ENCODE data around the gene SNCB.

Gene SNCB

DNA sequence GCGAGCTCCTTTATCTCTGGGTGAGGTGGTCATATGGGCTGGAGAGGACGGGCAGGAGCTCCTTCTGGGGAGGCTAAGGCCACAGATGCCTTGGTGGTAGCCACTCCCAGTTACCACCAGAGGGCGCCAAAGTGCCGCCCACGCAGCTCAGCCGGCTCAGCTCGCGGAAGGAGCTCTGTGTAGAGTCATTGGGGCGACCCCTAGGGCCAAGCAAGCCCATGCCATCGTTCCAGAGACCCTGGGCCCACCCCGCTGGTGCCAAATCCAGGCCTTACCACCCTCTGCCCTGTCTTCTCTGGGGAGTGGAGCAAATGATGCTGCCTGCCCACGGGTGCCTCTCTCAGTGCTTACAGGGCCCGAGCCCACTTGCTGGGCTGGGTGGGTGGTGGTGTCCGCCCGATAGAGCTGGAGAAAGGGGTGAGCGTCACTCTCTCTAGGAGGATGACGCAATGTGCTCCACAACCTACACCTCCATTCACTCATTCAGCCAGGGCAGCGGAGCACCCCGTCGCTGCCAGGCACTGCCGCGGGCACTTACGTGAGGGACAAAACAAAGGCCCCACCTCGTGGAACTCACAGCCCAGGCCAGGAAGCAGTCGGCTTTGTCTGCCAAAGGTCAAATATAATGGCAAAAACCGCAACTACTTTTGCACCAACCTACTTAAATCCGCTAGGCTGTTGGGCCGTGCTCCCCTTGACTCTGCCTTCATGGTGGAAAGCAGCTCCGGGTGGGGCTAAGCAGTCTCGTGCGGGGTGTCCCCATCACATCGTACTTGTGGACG lies 30.7 kb upstream of the SNCB start:
- peak; percentile 44 for DNase-seq (ENCODE audit: low read depth)

DNA sequence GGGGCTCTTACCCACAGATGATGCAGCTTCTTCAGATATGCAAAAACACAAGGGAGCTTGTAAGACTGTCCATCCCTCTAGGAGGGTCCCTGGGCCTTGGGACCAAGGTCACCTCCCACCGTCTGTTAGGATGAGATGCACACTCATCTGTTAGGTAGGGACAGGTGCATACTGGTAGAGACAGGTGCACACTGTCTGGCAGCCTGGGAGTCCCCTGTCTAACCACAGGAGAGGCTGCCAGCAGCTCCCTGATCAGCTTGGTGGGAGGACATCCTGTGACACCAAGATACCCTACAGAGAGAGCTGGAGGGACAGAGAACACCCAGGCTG lies 30.2 kb upstream of the SNCB start:
- no peak for DNase-seq (ENCODE audit: low read depth)

DNA sequence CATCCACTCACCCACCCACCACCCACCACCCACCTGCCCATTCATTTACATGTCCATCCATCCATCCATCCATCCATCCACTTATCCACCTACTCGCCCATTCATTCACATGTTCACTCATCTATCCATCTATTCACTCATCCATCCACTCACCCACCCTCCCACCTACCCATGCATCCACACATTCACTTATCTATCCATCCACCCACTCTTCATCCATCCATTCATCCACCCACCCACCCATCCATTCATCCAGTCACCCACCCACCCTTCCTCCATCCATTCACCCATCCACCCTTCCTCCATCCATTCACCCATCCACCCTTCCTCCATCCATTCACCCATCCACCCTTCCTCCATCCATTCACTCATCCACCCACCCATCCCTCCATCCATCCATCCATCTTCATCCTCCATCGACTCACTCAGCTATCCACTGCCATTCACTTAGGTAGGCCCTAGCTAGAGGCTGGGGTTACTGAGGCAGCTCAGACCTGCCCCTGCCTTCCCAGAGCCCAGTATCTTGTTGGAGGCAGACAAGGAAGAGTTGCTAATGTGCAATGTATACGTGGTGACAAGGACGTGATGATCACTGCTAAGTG lies 29.6 kb upstream of the SNCB start:
- no peak for DNase-seq (ENCODE audit: low read depth)

DNA sequence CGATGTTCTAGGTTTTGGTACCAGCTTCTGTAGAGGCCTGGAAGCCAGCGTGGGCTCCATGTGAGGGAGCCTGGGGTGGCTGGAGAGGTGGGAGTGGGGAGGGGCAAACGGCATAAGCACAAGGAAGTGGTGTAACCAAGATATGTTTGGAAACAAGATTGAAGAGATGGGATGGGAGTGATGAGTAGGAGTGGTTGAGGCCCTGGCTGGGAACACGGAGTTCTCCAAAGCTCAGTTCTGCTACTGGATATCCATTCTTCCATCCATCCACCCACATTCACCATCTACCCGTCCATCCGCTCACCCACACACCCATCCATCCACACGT lies 29.1 kb upstream of the SNCB start:
- no peak for DNase-seq (ENCODE audit: low read depth)

DNA sequence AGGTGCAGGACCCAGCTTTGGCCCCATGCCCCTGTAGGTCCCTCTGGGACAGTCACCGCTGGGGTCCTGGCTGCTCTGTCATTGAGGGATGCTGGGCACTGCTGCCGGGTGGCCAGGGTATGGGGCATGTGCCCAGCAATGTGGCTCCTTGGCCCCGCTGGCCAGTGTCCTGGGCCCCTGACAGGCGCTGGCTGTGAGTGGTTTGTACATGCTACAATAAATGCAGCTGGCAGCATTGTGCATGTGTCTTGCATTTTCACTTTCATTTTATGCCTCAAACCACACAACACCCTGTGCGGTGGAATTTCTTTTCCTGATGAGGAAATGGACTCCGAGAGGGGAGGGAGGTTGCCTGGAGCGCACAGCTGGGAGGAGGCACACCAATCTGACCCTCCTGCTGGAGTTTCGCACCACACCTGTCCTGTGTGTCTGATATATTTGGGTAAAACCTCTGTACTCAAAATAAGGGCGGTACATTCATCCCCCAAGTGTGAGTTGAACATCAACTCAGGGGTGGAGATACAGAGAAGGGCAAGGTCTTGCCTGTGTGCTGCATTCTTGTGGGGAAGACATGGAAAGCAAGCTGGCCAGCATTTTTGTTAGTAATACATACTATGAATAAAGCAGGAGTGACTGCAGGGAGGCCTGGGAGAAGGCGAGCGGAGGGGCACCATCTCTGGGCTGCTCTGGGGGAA lies 28.6 kb upstream of the SNCB start:
- no peak for DNase-seq (ENCODE audit: low read depth)

DNA sequence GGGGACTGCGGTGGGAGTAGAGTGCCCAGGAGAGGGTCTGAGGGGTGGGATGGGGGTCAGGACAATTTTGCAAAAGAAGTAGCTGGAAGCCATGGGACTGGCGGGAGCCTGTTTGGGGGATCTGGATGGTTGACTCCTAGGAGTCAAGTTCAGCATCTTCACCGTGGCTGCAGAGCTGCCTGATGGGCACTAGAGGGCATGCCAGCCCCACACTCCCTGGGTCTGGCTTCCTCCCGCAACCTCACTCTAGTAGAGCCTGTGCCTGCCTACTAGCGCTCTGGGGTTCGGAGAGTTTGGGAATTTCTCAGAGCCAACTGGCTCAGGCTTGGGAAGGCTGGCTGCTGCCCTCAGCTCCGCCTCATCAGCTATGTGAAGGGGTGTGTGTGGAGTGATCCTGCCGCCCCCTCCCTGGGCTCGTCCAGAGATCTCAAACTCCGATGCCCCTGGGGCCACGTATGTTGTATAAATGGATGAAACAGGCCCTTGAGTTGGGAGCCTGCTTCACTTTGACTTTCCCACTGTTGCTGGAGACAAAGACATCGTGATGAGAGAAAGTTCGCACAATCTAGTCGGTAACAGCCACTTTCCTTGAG lies 27.8 kb upstream of the SNCB start:
- no peak for DNase-seq (ENCODE audit: low read depth)

DNA sequence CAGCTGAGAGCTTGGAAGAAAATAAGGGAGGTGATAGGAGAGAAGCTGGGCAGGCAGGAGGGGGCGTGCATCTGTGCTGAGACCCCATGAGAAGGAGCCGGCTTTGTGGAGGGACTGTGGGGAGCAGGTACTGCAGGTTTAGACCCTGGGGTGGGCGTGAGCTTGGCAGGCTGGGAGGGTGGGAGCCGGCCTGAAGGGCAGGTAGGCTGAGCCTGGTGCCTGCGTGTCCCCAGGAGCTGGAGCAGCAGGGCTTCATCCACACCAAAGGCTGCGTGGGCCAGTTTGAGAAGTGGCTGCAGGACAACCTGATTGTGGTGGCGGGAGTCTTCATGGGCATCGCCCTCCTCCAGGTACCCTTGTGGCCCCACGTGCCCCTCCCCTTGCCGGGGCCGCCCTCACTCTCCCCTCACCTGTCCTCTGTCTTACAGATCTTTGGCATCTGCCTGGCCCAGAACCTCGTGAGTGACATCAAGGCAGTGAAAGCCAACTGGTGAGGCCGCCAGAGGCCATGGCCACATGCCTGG lies 26.2 kb upstream of the SNCB start:
- no peak for DNase-seq (ENCODE audit: low read depth)

DNA sequence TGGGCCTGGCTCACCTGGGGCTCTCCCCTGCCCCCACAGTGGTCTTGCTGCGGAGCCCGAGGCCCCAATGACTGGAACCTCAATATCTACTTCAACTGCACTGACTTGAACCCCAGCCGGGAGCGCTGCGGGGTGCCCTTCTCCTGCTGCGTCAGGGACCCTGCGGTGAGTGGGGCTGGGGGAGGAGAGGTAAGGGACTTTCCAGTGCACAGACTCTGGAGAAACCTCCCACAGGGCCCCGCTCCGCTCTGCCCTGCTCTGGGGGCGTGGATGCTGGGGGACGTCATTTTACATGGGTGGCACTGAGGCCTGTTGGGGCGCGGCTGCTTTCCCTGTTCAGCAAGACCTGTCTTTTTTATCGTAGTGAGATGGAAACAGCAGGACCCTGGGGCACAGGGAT lies 24.5 kb upstream of the SNCB start:
- DNase-seq (ENCODE audit: low read depth) = no peak

DNA sequence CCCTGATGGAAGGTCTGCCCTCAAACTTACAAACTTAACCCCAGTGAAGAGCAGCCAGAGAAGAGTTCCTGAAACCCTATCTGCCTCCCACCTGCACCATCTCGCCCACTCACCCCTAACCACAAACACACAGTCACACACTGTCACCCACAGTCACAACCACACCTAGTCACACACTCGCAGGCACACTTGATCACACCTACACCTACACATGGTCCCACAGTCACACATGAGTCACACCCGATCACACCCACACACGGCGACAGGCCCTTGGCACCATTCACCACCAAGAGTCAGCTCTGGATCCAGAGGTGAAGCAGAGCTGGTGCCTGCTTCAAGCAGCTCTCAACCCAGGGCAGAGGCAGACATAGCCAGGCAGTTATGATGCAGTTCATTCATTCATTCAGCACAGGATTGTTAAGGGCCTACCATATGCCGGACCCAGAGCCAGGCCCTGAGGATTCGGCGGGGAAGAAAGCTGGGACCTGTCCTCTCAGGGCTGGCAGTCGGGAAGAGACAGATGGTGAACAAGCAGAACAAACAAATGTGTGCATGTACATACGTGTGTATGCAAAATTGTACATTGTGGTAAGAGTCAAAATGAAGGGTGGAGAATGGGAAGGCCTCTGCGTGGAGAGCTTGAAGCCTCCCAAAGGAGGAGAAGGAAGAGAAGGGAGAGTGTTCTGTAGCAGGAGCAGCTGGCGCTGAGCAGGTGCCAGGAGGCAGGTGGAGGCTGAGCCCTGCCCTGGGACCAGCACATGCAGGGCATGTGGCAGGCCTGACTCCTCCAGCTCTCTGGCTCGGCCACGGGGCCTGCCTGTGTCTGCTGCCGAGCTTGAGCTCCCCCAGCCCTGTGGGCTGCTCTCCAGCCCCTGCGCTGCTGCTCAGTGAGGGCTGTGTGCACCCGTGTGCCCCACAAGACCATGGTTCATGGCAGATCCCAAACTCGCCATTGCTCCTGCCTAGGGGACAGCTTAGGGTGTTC lies 23.4 kb upstream of the SNCB start:
- DNase-seq (ENCODE audit: low read depth) = no peak

DNA sequence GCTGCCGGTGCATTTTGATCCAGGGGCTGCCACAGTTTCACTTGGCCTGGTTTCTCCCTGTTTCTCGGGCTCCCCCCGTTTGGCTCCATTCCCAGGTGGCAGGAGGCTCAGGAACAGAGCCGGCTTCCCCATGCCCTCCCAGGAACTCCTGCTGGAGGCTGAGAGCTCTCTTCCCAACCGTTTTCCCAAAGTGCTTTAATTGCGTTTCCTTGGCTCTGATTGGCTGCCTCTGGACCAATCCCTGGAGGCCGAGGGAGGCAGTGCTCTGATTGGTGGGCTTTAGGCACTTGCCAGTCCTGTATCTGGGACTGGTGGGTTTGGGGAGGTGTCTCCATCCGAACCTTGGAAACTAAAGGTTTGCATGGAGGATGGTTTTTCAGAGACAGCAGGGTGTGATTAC lies 21.8 kb upstream of the SNCB start:
- no peak for DNase-seq (ENCODE audit: low read depth)

DNA sequence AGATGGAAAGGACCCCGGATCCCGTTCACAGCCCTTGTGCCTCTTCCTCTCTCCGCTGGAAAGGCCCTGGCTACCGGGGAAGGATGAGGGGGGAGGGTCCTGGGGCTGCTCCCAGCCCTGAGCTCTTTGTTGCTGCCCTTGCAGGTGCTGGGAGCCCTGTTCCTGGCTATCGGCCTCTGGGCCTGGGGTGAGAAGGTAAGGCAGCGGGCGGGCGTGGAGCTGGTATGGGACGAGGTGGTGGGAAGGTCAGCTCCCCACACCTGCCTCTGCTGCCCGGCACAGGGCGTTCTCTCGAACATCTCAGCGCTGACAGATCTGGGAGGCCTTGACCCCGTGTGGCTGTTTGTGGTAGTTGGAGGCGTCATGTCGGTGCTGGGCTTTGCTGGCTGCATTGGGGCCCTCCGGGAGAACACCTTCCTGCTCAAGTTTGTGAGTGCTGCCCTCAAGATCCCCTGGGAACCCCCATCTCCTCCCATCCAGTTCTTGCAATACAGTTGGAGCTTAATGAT lies 21.2 kb upstream of the SNCB start:
- no peak for DNase-seq (ENCODE audit: low read depth)

DNA sequence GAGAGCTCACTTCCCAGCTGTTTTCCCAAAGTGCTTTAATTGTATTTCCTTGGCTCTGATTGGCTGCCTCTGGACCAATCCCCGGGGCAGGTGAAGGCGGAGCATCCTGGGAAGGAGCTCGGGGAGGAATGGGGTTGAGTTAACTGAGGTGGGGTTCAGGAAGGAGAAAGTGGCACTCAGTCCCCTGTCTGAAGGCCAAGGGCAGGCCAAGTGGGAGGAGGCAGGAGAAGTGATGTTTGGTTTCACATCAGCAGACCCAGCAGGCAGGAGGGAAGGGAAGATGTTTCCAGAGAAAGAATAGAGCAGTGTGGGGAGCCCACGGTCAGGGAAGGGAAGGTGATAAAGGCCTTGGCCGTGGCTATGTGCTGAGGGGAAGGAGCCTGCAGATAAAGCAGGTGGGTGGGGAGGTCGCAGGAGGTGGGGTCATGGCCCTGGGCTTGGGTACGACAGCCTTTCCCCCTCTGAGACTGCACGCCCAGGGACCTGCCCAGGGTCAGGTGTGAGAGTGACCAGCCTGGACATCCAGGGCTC lies 20.1 kb upstream of the SNCB start:
- no peak for DNase-seq (ENCODE audit: low read depth)

DNA sequence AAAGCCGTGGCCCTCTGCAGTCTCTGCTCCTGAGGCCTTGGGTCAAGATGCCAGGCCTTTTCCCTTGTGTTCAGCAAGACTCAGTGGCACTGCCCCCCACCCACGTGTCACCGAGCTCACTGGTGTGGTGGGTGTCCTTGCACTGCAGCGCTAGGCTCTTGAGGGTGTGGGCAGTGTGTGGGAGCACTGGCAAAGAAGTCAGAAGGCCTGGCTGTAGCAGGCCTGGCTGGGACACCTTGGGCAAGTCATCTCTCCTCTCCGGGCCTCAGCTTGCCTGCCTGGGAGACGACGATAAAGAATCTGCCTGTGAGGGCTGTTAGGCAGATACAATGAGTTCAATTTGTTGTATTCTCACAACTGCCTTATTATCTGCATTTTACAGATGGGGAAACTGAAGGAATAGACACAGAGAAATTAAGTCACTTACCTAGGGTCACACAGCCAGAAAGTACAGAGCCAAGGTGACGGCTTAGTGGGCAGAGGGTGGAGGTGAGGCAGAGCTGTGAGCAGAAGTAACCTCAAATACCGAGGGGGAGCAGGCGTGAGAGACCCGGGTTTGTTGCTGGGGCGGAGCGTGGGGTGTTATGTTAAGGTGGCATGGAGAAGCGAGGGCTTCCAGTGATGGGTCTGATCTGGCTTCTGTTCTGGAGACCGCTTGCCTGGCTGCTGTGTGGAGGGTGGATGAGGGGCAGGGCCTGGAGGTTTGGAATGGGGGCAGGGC lies 18.3 kb upstream of the SNCB start:
- DNase-seq (ENCODE audit: low read depth) = no peak

DNA sequence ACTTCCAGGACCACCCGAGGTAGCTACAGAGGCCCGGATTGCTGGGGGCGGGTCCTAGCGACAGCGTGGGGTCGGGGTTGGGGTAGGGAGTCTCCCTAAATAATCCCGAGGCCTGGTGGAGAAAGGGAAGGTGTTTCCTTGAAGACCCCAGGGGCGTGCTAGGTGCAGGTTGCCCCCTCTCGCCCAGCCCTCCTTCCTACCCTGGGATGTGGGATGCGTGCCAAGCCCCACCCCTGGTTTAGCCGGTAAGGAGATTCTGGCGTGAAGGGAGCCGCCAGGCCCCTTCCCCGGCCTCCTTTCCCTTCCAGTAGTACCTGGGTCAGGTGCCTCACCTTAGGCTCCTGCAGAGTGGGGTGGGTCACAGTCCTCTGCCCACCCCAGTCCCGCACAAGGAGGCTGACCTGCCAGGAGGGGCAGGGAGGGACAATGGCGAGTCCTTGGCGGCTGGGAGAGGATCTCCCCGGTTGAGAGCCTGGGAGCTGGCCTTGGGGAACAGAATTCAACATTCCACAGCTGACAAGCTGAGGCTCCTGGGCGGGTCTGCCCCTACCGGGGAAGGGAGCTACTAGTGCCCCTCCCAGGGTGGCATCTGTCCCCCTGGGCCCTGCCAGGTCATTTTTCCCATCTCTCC lies 17.6 kb upstream of the SNCB start:
- DNase-seq (ENCODE audit: low read depth) = no peak

DNA sequence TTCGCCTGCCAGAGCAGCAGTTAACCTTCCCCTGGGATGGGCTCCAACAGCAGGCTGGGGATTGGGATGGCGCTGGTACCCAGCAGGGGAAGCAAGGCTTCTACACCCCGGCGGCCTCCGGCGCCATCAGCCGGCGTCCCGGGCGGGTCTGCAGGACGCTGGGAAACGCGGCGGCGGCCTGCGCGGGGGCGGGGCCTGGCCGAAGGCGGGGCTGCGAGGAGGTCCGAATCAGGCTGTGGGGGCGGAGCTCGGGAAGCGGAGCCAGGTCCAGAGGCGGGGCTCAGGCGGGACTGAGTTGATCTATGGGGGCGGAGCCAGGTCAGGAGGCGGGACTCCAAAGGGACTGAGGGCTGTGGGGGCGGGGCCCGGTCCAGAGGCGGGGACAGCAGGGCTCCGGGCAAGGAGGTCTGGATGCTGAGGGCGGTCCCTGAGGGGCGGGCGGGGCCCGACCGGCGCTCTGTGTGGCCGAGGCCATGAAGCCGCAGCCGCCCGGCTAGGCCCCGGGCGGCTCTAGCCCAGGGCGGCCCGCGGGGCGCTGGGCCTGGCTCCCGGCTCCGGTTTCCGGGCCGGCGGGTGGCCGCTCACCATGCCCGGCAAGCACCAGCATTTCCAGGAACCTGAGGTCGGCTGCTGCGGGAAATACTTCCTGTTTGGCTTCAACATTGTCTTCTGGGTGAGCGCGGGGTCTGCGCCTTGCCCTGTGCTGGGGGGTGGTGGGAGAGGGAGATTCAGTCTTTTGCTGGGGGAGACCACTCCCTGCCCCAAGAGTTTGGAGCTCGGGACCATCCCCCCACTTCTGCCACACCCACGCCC lies 16.9 kb upstream of the SNCB start, which contains the start of gene TSPAN17:
TSPAN17 (plus strand) TSS at position 455 of the 813 bp plus-strand sequence; CDS start at position 587, 132 bp downstream.
- peak; percentile 91 for DNase-seq (ENCODE audit: low read depth)

DNA sequence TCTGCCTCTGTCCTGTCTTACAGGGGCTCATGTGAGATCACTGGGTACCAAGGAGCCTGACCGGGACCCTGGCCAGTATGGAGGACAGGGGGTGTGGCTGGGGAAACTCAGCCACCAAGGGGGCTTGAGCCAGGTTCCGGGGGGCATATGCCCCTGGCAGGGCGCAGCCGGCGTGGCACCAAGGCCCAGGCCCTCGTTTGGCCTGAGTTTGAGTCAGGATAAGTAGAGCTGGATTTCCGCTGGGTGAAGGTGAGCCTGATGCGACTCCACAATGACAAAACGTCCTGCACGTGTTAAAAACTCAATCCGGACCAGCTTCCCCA lies 16.3 kb upstream of the SNCB start:
- DNase-seq (ENCODE audit: low read depth) = no peak

DNA sequence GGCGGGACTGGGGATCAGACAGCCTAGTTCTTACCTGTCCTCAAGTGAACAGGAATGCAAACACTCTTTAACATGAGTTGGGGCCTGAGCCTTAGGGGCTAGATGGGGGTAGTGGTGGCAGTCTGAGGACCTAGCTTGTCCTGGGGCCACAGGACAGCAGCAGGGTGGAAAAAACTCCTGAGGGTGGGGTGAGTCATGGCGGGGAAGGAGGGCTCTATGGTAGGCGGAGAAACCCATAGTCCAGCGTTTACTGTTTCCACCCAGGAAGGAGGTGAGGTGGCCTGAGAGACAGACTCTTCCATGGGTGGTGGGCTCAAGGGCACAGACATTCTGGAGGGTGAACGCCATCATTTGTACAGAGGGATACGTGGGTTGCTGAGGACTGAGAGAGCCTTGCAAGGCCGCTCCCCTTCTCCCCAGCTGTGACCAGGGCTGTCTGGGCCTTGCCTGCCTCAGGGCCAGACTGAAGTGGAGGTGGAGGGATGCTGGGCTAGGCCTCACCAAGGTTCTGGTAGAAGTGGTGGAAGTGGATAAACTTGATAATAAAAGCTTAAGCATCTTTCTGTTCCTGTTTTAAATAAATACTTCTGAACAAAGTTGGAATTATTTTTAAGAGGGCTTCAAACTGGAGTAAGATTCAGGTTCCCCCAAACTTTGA lies 15.8 kb upstream of the SNCB start:
- no peak for DNase-seq (ENCODE audit: low read depth)

DNA sequence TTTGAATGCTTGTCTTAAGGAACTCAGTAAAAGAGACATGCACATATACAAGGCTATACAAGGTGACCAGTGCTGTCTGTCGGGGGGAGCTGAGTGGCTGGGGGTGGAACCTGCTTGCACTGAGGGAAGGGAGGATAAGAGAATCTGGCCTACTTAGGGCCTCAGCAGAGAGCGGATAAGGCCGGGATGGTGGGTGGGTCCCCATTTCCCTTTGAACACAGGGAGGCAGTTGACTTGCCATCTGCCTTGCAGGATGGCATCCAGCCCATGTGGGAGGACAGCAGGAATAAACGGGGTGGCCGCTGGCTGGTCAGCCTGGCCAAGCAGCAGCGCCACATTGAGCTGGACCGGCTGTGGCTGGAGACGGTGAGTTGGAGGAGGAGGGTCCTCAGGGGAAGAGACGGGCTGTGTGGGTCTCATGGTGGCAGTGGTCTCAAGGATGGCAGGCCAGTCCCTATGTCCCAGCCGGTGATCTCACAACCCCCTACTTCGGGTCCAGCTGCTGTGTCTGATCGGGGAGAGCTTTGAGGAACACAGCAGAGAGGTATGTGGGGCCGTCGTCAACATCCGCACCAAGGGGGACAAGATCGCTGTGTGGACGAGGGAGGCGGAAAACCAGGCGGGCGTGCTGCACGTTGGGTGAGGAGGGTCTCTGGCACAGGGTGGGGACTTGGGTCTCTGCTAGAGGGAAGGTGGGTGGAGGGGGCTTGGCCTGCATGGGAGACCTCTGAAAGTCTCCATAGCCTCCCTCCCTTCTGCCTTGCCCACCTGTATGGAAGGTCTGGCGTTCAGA lies 14.7 kb upstream of the SNCB start:
- DNase-seq (ENCODE audit: low read depth) = no peak
